ENCODE data around the gene SPOCK3. TPM values are rescaled to one million over a fixed set of nuclear protein-coding genes. Genes with fewer than 3 reads are reported as not detected.

SPOCK3 gene
- total RNA-seq (2014; rRNA removed; shearing (Covaris generic)) = 1.4 and 2.2 TPM in 2 replicates

GRCh38 chr4:167234316-167234881, at the start of gene SPOCK3:
Gene SPOCK3, minus strand, starts transcription at chr4:167234494.

Small RNA genes within 50 kb of the gene (small RNA-seq; reads per million reads assigned to genes)
- gene RNA5SP171 = 0.25 reads per million

Data from A375 (cell line).